Activated T-cell treated with anti-CD3 and anti-CD28 coated beads, Interleukin-2, amount 50 U/mL, for 72 hours (primary cell): ENCODE measurements around the gene OR4Q3. TPM values are rescaled to one million over a fixed set of nuclear protein-coding genes. Genes with fewer than 3 reads are reported as not detected.
"Not testable (repeated sequence)": the region's sequence is repeated elsewhere in the genome, so short reads cannot be mapped to it uniquely, and the experiment has no call there.

Experiments used
- ATAC-seq, 2 donors: fragments of 150-1000 bp; cut with Tn5 transposase; replicated peaks in 1 of 2; 2 replicates each; pipeline ENCODE4 v1.10.0; 2021; ENCODE audit warnings: moderate library complexity in 2 of 2, mild to moderate bottlenecking in 1 of 2
- DNase-seq, 2 donors: peaks; one replicate each; pipeline ENCODE4 v3.0.0; 2021 to 2022; ENCODE audit warnings: mixed read lengths in 1 of 2
- H3K27ac Mint-ChIP-seq: one replicate; pipeline ENCODE4 v1.8.0; 2022; ENCODE audit warnings: mild to moderate bottlenecking, moderate library complexity, mixed read lengths
- H3K27me3 Mint-ChIP-seq: one replicate; pipeline ENCODE4 v1.8.0; 2022; ENCODE audit warnings: low read depth, mixed read lengths
- H3K36me3 Mint-ChIP-seq, 2 donors: one replicate each; pipeline ENCODE4 v1.8.0; 2022; ENCODE audit warnings: mixed read lengths in 2 of 2, mild to moderate bottlenecking in 1 of 2; ENCODE audit not compliant: insufficient read depth in 2 of 2
- H3K4me1 Mint-ChIP-seq: one replicate; pipeline ENCODE4 v1.8.0; 2022; ENCODE audit warnings: low read depth, mixed read lengths
- H3K4me3 Mint-ChIP-seq, 2 donors: one replicate each; pipeline ENCODE4 v1.8.0; 2022; ENCODE audit warnings: mild to moderate bottlenecking in 2 of 2, mixed read lengths in 2 of 2, moderate library complexity in 2 of 2
- H3K9me3 Mint-ChIP-seq, 2 donors: one replicate each; pipeline ENCODE4 v1.8.0; 2022; ENCODE audit warnings: mixed read lengths in 2 of 2
- total RNA-seq, 2 donors: library from RNA; stranded (reverse); gene quantifications; one replicate each; pipeline ENCODE4 v1.2.3, GENCODE V29; 2022

The OR4Q3 gene
- total RNA-seq, 2 donors from 2014 or later, result not detected

GRCh38 chr14:19796520-19797108 lies 53.2 kb downstream of the OR4Q3 start:
- H3K27me3 Mint-ChIP-seq, H3K36me3 Mint-ChIP-seq, ATAC-seq, H3K4me1 Mint-ChIP-seq, H3K4me3 Mint-ChIP-seq, H3K27ac Mint-ChIP-seq, DNase-seq, H3K9me3 Mint-ChIP-seq: not testable (repeated sequence)

Other genes starting within 250 kb of the OR4Q3 start
- gene OR11H2, start 29.7 kb upstream of the OR4Q3 start, total RNA-seq, result not detected
- not detected for gene OR4M1, start 29.9 kb downstream of the OR4Q3 start, total RNA-seq
- gene OR4N2, start 60.2 kb downstream of the OR4Q3 start, total RNA-seq, result not detected
- gene OR4K2, start 131.6 kb downstream of the OR4Q3 start, total RNA-seq, result not detected
- gene OR4K5, start 177.0 kb downstream of the OR4Q3 start, total RNA-seq, result not detected
- gene OR4K1, start 187.3 kb downstream of the OR4Q3 start, total RNA-seq, result not detected
- not detected for gene OR4K15, start 232.0 kb downstream of the OR4Q3 start, total RNA-seq